ENCODE data around the gene CD63. TPM values are rescaled to one million over a fixed set of nuclear protein-coding genes. Genes with fewer than 3 reads are reported as not detected.

CD63 gene
- total RNA-seq, 1 experiment from 2014 or later: 581 TPM

GRCh38 chr12:55700255-55701018 is 28.4 kb downstream of the CD63 start:
- no peaks in the 10 kb centered on the region for H3K9me3 Mint-ChIP-seq
- Histone ChIP-seq H2BK20ac (ENCODE audit: low read depth, low read length, poor library complexity, severe bottlenecking) (no peak overlapping the region), H3K23ac (ENCODE audit: insufficient read length, low read depth, low read length) (no peak overlapping the region), H2BK5ac (ENCODE audit: insufficient read length, low read length) (no peak overlapping the region), H3T11ph (ENCODE audit: low read length) (no peak overlapping the region), H4K20me1 (ENCODE audit: control insufficient read depth, insufficient read depth, insufficient read length) (peaks cover 4% of the 10 kb centered on the region), H3K79me2 (ENCODE audit: insufficient read depth, low read length) (no peaks in the 10 kb centered on the region), H2BK120ac (ENCODE audit: low read depth, low read length, poor library complexity, severe bottlenecking) (no peak overlapping the region), H3K18ac (ENCODE audit: insufficient read length, low read depth, low read length) (no peak overlapping the region), H4K91ac (ENCODE audit: insufficient read length, low read depth, low read length) (no peak overlapping the region), H2BK12ac (ENCODE audit: insufficient read length, low read depth, low read length) (no peak overlapping the region), H4K8ac (replicated peaks; ENCODE audit: insufficient read length, low read depth, low read length) (no peak overlapping the region), H3K9me3 (ENCODE audit: control insufficient read depth, low read depth, low read length) (no peaks in the 10 kb centered on the region), H3K27ac (ENCODE audit: insufficient read length, low read depth, low read length) (no peak overlapping the region), H3K23me2 (ENCODE audit: insufficient read length, low read depth, low read length, poor library complexity, severe bottlenecking) (no peaks in the 10 kb centered on the region), H3K56ac (ENCODE audit: insufficient read length, low read depth, low read length) (no peak overlapping the region), H2AK5ac (ENCODE audit: insufficient read length, low read length) (no peak overlapping the region), H2AFZ (ENCODE audit: low read length) (no peak overlapping the region), H3K27me3 (ENCODE audit: insufficient read depth, low read length) (no peaks in the 10 kb centered on the region; the same call in 1 of the 2 replicates), H2BK15ac (ENCODE audit: low read depth, low read length) (no peak overlapping the region), H3K14ac (ENCODE audit: insufficient read depth, low read length) (no peak overlapping the region), H3K4me1 (ENCODE audit: insufficient read depth, low read length) (no peaks in the 10 kb centered on the region), H3K4ac (ENCODE audit: low read depth, low read length) (no peak overlapping the region), H3K4me2 (ENCODE audit: insufficient read depth, insufficient read length, low read length) (no peak overlapping the region), H4K5ac (ENCODE audit: insufficient read length, low read depth, low read length) (no peak overlapping the region), H3K79me1 (ENCODE audit: insufficient read depth, low read depth, low read length, poor library complexity, severe bottlenecking) (peaks cover 5% of the 10 kb centered on the region), H3K9ac (ENCODE audit: extremely low read depth, insufficient read length, low read length) (no peak overlapping the region)
- WGBS (ENCODE audit: extremely low coverage, insufficient read length, low lambda C conversion rate): no CpG with 5 or more reads among the region's 21 CpGs
- TF ChIP-seq CTCF (conservative IDR thresholded peaks at IDR 0.05): no peak
- no peak overlapping the region for H3K4me3 Mint-ChIP-seq
- peaks cover 10 to 35% (median 28%) of the 10 kb centered on the region in 3 experiments for H3K36me3 Mint-ChIP-seq (ENCODE audit: insufficient read depth in 1 of 3, low read depth in 3 of 3)
- DNase-seq: no peak
- H3K4me1 Mint-ChIP-seq: peaks cover 6 to 10% of the 10 kb centered on the region in 2 experiments
- H3K27ac Mint-ChIP-seq: no peak overlapping the region; a peak in 1 of 7 replicates
- no peaks in the 10 kb centered on the region for H3K27me3 Mint-ChIP-seq (ENCODE audit: low read depth)

Data from H9 (cell line).